A673 (cell line): ENCODE data around the gene ORM2.

Experiments
- EZH2 ChIP-seq: fragments of 200-600 bp; sonication (generic); IDR thresholded peaks from 2 replicates; pipeline ENCODE4 v1.6.1; 2017; ENCODE audit warnings: borderline replicate concordance, low read depth, mild to moderate bottlenecking, mixed read lengths, antibody characterized with exemption, low read length; ENCODE audit not compliant: poor library complexity, severe bottlenecking
- TF ChIP-seq, protein P1 (sequence below): fragments of 300-800, 200-600 bp; sonication (generic); conservative IDR thresholded peaks from 2 replicates; pipeline ENCODE4 v1.5.1; 2017; ENCODE audit warnings: low read depth, mild to moderate bottlenecking, antibody characterized with exemption, low read length, moderate library complexity, mixed read lengths

DNA sequence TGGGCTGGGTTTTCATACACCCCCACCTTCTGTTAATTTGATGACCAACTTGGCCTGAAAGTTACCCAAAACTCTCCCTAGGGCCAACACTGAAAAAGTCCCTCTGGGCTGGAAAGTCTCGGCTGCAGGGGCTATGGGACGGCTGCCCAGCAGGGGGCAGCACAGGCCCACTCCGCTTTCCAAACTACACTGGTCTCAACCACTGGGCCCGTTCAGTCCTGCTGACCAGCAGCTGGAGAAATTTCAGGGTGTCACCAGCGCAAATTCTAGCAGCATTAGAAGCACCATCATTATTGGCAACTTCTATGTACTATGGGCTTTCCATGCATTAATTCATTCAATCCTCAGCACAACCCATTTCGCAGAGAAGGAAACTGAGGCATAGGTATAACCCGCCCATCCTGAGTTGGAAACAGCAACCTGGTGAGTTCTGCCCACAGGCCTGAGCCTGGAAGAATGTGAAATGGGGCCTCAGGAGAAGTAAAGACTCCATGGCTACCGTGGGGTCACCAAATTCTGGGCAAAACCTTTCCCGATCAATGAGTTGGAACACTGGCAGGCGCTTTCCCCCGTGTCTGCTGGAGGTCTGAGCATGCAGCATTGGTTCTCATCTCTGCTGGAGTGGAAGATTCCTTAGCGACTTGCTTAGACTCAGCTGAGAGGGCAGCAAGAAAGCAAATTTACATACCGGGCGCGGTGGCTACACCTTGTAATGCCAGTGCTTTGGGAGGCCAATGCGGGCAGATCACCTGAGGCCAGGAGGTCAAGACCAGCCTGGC lies 9.7 kb downstream of the ORM2 start:
- no peak for TF ChIP-seq EZH2
- TF ChIP-seq, protein P1, sequence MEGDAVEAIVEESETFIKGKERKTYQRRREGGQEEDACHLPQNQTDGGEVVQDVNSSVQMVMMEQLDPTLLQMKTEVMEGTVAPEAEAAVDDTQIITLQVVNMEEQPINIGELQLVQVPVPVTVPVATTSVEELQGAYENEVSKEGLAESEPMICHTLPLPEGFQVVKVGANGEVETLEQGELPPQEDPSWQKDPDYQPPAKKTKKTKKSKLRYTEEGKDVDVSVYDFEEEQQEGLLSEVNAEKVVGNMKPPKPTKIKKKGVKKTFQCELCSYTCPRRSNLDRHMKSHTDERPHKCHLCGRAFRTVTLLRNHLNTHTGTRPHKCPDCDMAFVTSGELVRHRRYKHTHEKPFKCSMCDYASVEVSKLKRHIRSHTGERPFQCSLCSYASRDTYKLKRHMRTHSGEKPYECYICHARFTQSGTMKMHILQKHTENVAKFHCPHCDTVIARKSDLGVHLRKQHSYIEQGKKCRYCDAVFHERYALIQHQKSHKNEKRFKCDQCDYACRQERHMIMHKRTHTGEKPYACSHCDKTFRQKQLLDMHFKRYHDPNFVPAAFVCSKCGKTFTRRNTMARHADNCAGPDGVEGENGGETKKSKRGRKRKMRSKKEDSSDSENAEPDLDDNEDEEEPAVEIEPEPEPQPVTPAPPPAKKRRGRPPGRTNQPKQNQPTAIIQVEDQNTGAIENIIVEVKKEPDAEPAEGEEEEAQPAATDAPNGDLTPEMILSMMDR: peak; percentile 88
